K562 (cell line): Measurements from ENCODE around the gene SLC9C2. TPM values are rescaled to one million over a fixed set of nuclear protein-coding genes. Genes with fewer than 3 reads are reported as not detected.

Experiments used
- ARID3A ChIP-seq: IDR thresholded peaks from 2 replicates; pipeline ENCODE4 v1.6.1; 2012; ENCODE audit warnings: low read depth, low read length, improper control_type of control experiment, borderline replicate concordance
- CREM ChIP-seq: IDR thresholded peaks from 2 replicates; pipeline ENCODE4 v1.6.1; 2014; ENCODE audit warnings: antibody characterized with exemption, low read depth
- CSDE1 ChIP-seq, 2 experiments: fragments of 450-650 bp; IDR thresholded peaks; 2 replicates each; pipeline ENCODE4 v1.6.1; 2016; ENCODE audit warnings: mild to moderate bottlenecking in 1 of 2
- CTCF ChIP-seq, 3 experiments: IDR thresholded peaks in 2 of 3; conservative IDR thresholded peaks in 1 of 3; 2 replicates each; pipeline ENCODE4 v1.5.1; 2011 to 2012; ENCODE audit warnings: low read length in 3 of 3, mild to moderate bottlenecking in 3 of 3, control low read depth in 2 of 3, improper control_type of control experiment in 1 of 3, inconsistent platforms in 1 of 3, low read depth in 1 of 3, mixed read lengths in 1 of 3, moderate library complexity in 1 of 3; ENCODE audit not compliant: insufficient read depth in 2 of 3
- E2F5 ChIP-seq: sonication (generic); formaldehyde crosslinking; IDR thresholded peaks from 2 replicates; pipeline ENCODE4 v1.8.0; 2022; ENCODE audit warnings: mild to moderate bottlenecking, missing genetic modification reagents
- FOXA1 ChIP-seq: fragments of 450-650 bp; IDR thresholded peaks from 2 replicates; pipeline ENCODE4 v1.6.1; 2016; ENCODE audit warnings: mild to moderate bottlenecking, borderline replicate concordance
- GTF2F1 ChIP-seq: IDR thresholded peaks from 2 replicates; pipeline ENCODE4 v1.6.1; 2011; ENCODE audit warnings: low read depth, low read length, improper control_type of control experiment
- HDAC2 ChIP-seq: fragments of 450-650 bp; IDR thresholded peaks from 2 replicates; pipeline ENCODE4 v1.6.1; 2016; ENCODE audit warnings: mild to moderate bottlenecking
- NFIC ChIP-seq: fragments of 450-650 bp; IDR thresholded peaks from 2 replicates; pipeline ENCODE4 v1.6.1; 2017; ENCODE audit warnings: mild to moderate bottlenecking, inconsistent platforms
- PRPF4 ChIP-seq: fragments of 200-400 bp; formaldehyde crosslinking; IDR thresholded peaks from one replicate; pipeline ENCODE4 v1.6.1; 2017; ENCODE audit warnings: low read length, low read depth, mild to moderate bottlenecking; ENCODE audit not compliant: insufficient read depth, poor library complexity, severe bottlenecking
- RAD21 ChIP-seq, 2 experiments: fragments of 250-450 bp in 1 of 2; fragments of 450-650 bp in 1 of 2; sonication (Bioruptor Pico) in 1 of 2; formaldehyde crosslinking in 1 of 2; IDR thresholded peaks in 1 of 2; conservative IDR thresholded peaks in 1 of 2; 2 replicates each; pipeline versions ENCODE4 v1.4.0 to v1.8.0; 2020 to 2022; ENCODE audit warnings: mild to moderate bottlenecking in 2 of 2, moderate library complexity in 1 of 2
- SIX5 ChIP-seq, 2 experiments: IDR thresholded peaks; 2 replicates each; pipeline ENCODE4 v1.6.1; 2011; ENCODE audit warnings: low read length in 2 of 2, borderline replicate concordance in 1 of 2, low read depth in 1 of 2, mild to moderate bottlenecking in 1 of 2, moderate library complexity in 1 of 2; ENCODE audit not compliant: insufficient read depth in 1 of 2
- SRSF1 ChIP-seq: fragments of 200-400 bp; formaldehyde crosslinking; IDR thresholded peaks from 2 replicates; pipeline ENCODE4 v1.6.1; 2017; ENCODE audit warnings: mild to moderate bottlenecking, low read depth, low read length, moderate library complexity
- SUPT5H ChIP-seq: fragments of 450-650 bp; IDR thresholded peaks from 2 replicates; pipeline ENCODE4 v1.6.1; 2016
- TAL1 ChIP-seq: fragments of 450-650 bp; IDR thresholded peaks from 2 replicates; pipeline ENCODE4 v1.6.1; 2016; ENCODE audit warnings: mild to moderate bottlenecking
- TRIM28 ChIP-seq: fragments of 450-650 bp; IDR thresholded peaks from 2 replicates; pipeline ENCODE4 v1.6.1; 2017
- UBTF ChIP-seq, 2 experiments: IDR thresholded peaks; 2 replicates each; pipeline ENCODE4 v1.6.1; 2012; ENCODE audit warnings: improper control_type of control experiment in 2 of 2, low read depth in 2 of 2, low read length in 2 of 2, borderline replicate concordance in 1 of 2
- ZBED1 ChIP-seq: IDR thresholded peaks from 2 replicates; pipeline ENCODE4 v1.6.1; 2014
- ZBTB17 ChIP-seq: fragments of 450-650 bp; formaldehyde crosslinking; IDR thresholded peaks from 2 replicates; pipeline ENCODE4 v1.4.0; 2020; ENCODE audit warnings: mild to moderate bottlenecking
- ZEB2 ChIP-seq: fragments of 450-650 bp; IDR thresholded peaks from 2 replicates; pipeline ENCODE4 v1.6.1; 2016
- ZNF121 ChIP-seq: sonication (generic); formaldehyde crosslinking; conservative IDR thresholded peaks from 2 replicates; pipeline ENCODE4 v1.8.0; 2022; ENCODE audit warnings: missing genetic modification reagents
- ZNF583 ChIP-seq: fragments of 250-450 bp; sonication (Bioruptor Pico); IDR thresholded peaks from 2 replicates; pipeline ENCODE4 v1.4.0; 2020
- ZNF785 ChIP-seq: fragments of 250-450 bp; sonication (Bioruptor Pico); IDR thresholded peaks from 2 replicates; pipeline ENCODE4 v1.4.0; 2020; ENCODE audit warnings: mild to moderate bottlenecking
- ZSCAN29 ChIP-seq: fragments of 450-650 bp; IDR thresholded peaks from 2 replicates; pipeline ENCODE4 v1.6.1; 2017
- polyA plus RNA-seq, 8 experiments: library from polyadenylated mRNA; depleted of rRNA in 4 of 8; stranded (reverse) in 5 of 8; unstranded in 3 of 8; fragments of >200 nt; fragmentation: Nextera tagmentation in 2 of 8; fragmentation: Illumina TruSeq in 1 of 8; extraction: Ambion mirVana in 2 of 8; extraction: Trizol in 1 of 8; gene quantifications; 2 replicates each; pipeline versions ENCODE4 v1.2.1 to v1.2.3, GENCODE V29; 2011 to 2014; ENCODE audit warnings: inconsistent platforms in 1 of 8, missing spikeins in 1 of 8
- total RNA-seq, 7 experiments: library from RNA; depleted of rRNA in 6 of 7; stranded (reverse); fragments of >200 nt in 6 of 7; fragmentation: Illumina TruSeq in 2 of 7; extraction: Trizol in 2 of 7; gene quantifications; 2 replicates each; pipeline versions ENCODE4 v1.2.1 to v1.2.3, GENCODE V29; 2011 to 2021; ENCODE audit warnings: low replicate concordance in 1 of 7

SLC9C2 gene
- total and polyA plus RNA-seq, 9 of the 15 experiments (the other 6 are each of a cell fraction or from before 2014, with no cell fraction given), result 0.11 to 0.22 (median 0.15) TPM; not detected in 5

GRCh38 chr1:173503391-173503790 is 99.5 kb downstream of the SLC9C2 start (continued):
- no peak for TF ChIP-seq UBTF (IDR thresholded peaks at IDR 0.05; ENCODE audit: borderline replicate concordance in 1 of 2, low read depth in 2 of 2, low read length in 2 of 2)
- no peak for TF ChIP-seq ZNF583 (CRISPR knock-in tag)
- TF ChIP-seq RAD21 (CRISPR knock-in tag; conservative IDR thresholded peaks at IDR 0.05 in 1 of 2, IDR thresholded peaks at IDR 0.05 in 1 of 2), result peak in 1 of 2 experiments; percentile 26; a peak in 1 of 4 replicates
- no peak for TF ChIP-seq GTF2F1
- TF ChIP-seq ZNF785 (CRISPR knock-in tag), result no peak
- TF ChIP-seq HDAC2, result no peak
- no peak for TF ChIP-seq ZBTB17 (CRISPR knock-in tag)
- TF ChIP-seq E2F5, result no peak
- TF ChIP-seq ZNF121 (CRISPR knock-in tag), result no peak
- no peak for TF ChIP-seq SUPT5H
- no peak for TF ChIP-seq TRIM28
- TF ChIP-seq TAL1, result no peak
- no peak for TF ChIP-seq SIX5 (IDR thresholded peaks at IDR 0.05; ENCODE audit: borderline replicate concordance in 1 of 2, insufficient read depth in 1 of 2, low read depth in 1 of 2, low read length in 2 of 2)
- TF ChIP-seq ARID3A, result 0 out of 2 replicates have a peak, but pooled peaks have one; percentile 12
- TF ChIP-seq CTCF (IDR thresholded peaks at IDR 0.05 in 2 of 3, conservative IDR thresholded peaks at IDR 0.05 in 1 of 3; ENCODE audit: insufficient read depth in 2 of 3, low read depth in 1 of 3, low read length in 3 of 3), result peak in 2 of 3 experiments; percentile 16 to 27; a peak in 2 of 6 replicates
- no peak for TF ChIP-seq CREM
- TF ChIP-seq FOXA1, result no peak
- no peak for TF ChIP-seq NFIC
- TF ChIP-seq CSDE1 (IDR thresholded peaks at IDR 0.05), result no peak
- TF ChIP-seq PRPF4, result no peak
- no peak for TF ChIP-seq ZBED1
- no peak for TF ChIP-seq SRSF1
- no peak for TF ChIP-seq ZSCAN29
- TF ChIP-seq ZEB2, result no peak
